Smooth muscle cell (in vitro differentiated cells): ENCODE measurements around the gene BCL2L1. TPM values are rescaled to one million over a fixed set of nuclear protein-coding genes. Genes with fewer than 3 reads are reported as not detected.

Experiments used
- DNase-seq: peaks from one replicate; lab custom pipeline; 2025; ENCODE audit not compliant: unreplicated experiment; lab: John Stamatoyannopoulos, UW
- H2AFZ ChIP-seq: fragments of 200-600 bp; sonication (generic); 2 replicates; pipeline ENCODE4 v1.6.0; 2016; ENCODE audit warnings: antibody characterized with exemption, low read depth, mild to moderate bottlenecking
- H3F3A ChIP-seq: fragments of 200-600 bp; sonication (generic); 2 replicates; pipeline ENCODE4 v1.6.0; 2017; ENCODE audit warnings: antibody characterized with exemption, low read depth
- H3K27ac ChIP-seq: fragments of 200-600 bp; sonication (generic); 2 replicates; pipeline ENCODE4 v1.5.1; 2016; ENCODE audit warnings: low read depth, mild to moderate bottlenecking
- H3K27me3 ChIP-seq: fragments of 200-600 bp; sonication (generic); 2 replicates; pipeline ENCODE4 v1.6.1; 2016; ENCODE audit warnings: low read depth, mild to moderate bottlenecking
- H3K36me3 ChIP-seq: fragments of 200-600 bp; sonication (generic); 2 replicates; pipeline ENCODE4 v1.5.1; 2016; ENCODE audit warnings: low read depth
- H3K4me1 ChIP-seq: fragments of 200-600 bp; sonication (generic); 2 replicates; pipeline ENCODE4 v1.5.1; 2016; ENCODE audit warnings: low read depth
- H3K4me2 ChIP-seq: fragments of 200-600 bp; sonication (generic); 2 replicates; pipeline ENCODE4 v1.6.0; 2016; ENCODE audit warnings: mild to moderate bottlenecking
- H3K4me3 ChIP-seq: fragments of 200-600 bp; sonication (generic); 2 replicates; pipeline ENCODE4 v1.5.1; 2016; ENCODE audit warnings: mild to moderate bottlenecking
- H3K79me2 ChIP-seq: fragments of 200-600 bp; sonication (generic); 2 replicates; pipeline ENCODE4 v1.6.0; 2016; ENCODE audit warnings: low read depth, mild to moderate bottlenecking
- H3K9ac ChIP-seq: fragments of 200-600 bp; sonication (generic); 2 replicates; pipeline ENCODE4 v1.6.0; 2016; ENCODE audit warnings: low read depth
- H3K9me3 ChIP-seq: fragments of 200-600 bp; sonication (generic); replicated peaks from 2 replicates; pipeline ENCODE4 v1.5.1; 2016; ENCODE audit warnings: low read depth
- H4K20me1 ChIP-seq: fragments of 200-600 bp; sonication (generic); 2 replicates; pipeline ENCODE4 v1.6.0; 2016; ENCODE audit warnings: low read depth
- WGBS: methylation state at CpG from one replicate; pipeline ENCODE4 v1.1.7; 2016; ENCODE audit warnings: low lambda C conversion rate; 5-methylcytosine and 5-hydroxymethylcytosine counted together
- polyA plus RNA-seq: library from polyadenylated mRNA; unstranded; fragments of >200 nt; fragmentation: Nextera tagmentation; extraction: Ambion mirVana; gene quantifications from 2 replicates; pipeline ENCODE4 v1.2.1, GENCODE V29; 2016
- total RNA-seq: library from RNA; depleted of rRNA; stranded (reverse); fragments of >200 nt; gene quantifications from 2 replicates; pipeline ENCODE4 v1.2.3, GENCODE V29; 2014
- TF ChIP-seq, protein P1 (sequence below): fragments of 200-600 bp; sonication (generic); IDR thresholded peaks from 2 replicates; pipeline ENCODE4 v1.5.1; 2017; ENCODE audit warnings: borderline replicate concordance, mild to moderate bottlenecking, antibody characterized with exemption; ENCODE audit not compliant: insufficient read depth, poor library complexity, severe bottlenecking

The BCL2L1 gene
- total and polyA plus RNA-seq, 2 experiments from 2014 or later: 24.8 to 47.0 TPM

DNA sequence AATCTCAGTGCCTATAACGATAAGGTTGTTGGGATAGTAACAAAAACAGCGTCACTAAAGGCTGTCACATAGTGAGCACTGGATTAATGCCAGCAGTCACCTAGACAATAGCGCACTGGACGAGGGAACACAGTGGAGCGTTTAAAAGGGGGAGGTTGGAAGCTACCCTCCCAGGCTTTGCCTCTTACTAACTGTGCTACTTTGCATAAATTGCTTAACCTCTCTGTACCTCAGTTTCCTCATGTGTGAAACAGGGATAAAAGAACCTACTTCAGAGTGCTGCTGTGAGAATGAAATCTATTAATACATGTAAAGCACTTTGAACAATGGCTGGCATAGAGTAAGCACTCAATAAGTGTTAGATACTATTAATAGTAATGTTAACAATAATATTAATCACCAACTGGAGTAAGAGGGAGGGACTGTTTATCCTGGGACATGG, 10.5 kb downstream of the BCL2L1 start:
- H3K4me2 ChIP-seq: peak overlapping the region; percentile 75
- peak overlapping the region; percentile 64 for H3K9ac ChIP-seq
- no peak overlapping the region for H2AFZ ChIP-seq
- peak overlapping the region; percentile 82 for H3K27ac ChIP-seq
- no peaks in the 10 kb centered on the region for H3K9me3 ChIP-seq
- peaks cover 31% of the 10 kb centered on the region for H3K4me1 ChIP-seq
- H3K4me3 ChIP-seq: no peak overlapping the region
- TF ChIP-seq, protein P1, sequence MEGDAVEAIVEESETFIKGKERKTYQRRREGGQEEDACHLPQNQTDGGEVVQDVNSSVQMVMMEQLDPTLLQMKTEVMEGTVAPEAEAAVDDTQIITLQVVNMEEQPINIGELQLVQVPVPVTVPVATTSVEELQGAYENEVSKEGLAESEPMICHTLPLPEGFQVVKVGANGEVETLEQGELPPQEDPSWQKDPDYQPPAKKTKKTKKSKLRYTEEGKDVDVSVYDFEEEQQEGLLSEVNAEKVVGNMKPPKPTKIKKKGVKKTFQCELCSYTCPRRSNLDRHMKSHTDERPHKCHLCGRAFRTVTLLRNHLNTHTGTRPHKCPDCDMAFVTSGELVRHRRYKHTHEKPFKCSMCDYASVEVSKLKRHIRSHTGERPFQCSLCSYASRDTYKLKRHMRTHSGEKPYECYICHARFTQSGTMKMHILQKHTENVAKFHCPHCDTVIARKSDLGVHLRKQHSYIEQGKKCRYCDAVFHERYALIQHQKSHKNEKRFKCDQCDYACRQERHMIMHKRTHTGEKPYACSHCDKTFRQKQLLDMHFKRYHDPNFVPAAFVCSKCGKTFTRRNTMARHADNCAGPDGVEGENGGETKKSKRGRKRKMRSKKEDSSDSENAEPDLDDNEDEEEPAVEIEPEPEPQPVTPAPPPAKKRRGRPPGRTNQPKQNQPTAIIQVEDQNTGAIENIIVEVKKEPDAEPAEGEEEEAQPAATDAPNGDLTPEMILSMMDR: no peak
- no peaks in the 10 kb centered on the region for H3K36me3 ChIP-seq
- H3K79me2 ChIP-seq: peaks cover 66% of the 10 kb centered on the region
- H3F3A ChIP-seq: peaks cover 13% of the 10 kb centered on the region
- no peak for DNase-seq
- 74% methylated on average over 5 of the region's 5 CpGs for WGBS
- no peaks in the 10 kb centered on the region for H4K20me1 ChIP-seq
- no peaks in the 10 kb centered on the region for H3K27me3 ChIP-seq

DNA sequence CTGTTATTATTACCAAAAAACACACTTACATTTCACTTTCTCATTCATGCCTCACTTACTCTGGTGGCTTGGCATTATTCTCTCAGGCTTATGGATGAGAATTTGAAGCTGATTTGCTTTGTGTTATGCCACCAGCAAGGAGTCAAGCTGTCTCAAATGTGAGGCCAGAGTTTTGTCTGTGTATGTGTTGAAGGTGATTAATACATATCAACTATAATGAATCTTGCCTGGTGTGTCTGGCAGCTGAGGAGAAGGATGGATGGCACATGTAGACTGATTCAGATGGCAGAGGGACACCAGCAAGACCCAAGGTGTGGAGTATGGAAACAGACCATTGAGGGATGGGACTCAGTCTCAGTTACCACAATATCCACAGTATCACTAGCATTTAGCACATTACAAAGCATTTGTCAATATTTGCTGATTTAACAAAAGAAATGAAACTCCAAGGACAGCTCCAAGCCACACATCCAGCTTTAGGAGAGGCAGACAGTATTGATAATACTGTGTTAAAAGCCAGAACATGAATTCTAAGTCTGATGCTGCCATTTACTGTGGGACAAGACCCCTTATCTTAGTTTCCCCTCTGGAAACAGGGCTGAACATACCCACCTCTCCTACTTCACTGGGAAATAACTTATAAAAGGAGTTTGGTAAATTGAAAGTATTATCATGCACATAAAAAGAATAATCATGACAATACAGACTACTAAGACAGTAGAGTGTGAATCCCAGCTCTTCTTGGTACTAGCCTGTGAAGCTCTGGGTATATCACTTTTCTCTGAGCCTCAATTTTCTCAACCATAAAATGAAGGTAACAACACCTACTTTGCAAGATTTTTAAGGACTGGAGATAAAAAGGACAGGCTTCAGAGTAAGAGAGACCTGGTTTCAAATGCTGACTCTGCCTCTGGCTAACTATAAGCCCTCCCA, 11.2 kb downstream of the BCL2L1 start:
- peaks cover 13% of the 10 kb centered on the region for H3F3A ChIP-seq
- H3K9ac ChIP-seq: peak overlapping the region; percentile 30

DNA sequence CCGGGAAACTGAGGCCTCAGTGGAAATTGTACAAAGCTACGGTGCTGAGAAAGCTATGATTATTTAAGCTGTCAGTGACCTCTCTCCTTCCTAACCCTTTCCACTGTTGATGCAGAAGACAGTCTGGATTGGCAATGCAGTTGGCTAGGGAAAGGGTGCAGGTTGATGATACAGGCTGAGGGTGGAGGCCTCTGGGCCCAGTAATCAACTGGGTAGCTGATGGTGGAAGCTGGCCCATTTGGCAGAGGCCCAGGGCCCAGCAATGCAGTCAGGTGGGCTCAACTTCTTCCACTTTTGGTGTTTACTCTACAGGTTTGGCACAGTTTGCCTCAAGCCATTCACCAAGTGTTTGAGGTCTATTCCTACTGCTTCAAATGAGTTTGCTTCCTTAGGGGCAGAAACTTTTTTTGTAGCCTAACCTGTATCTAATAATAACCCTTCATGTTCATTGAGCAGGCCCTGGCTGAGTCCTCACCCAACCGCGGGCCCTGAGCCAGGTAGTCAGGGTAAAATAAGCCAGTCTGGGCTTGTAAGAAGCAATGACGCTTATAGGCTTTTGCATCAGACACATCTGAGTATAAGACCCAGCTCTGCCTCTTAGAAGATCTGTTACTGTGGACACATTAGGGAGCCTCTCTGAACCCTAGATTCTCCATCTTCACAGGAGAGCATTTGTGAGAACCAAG, 12.1 kb downstream of the BCL2L1 start:
- WGBS: 93% methylated on average over 5 of the region's 5 CpGs
- DNase-seq: no peak
- no peaks in the 10 kb centered on the region for H3K36me3 ChIP-seq

More for the DNA sequence above, 11.2 kb downstream of the BCL2L1 start:
- Histone ChIP-seq H3K4me2 (peak overlapping the region; percentile 75), H3K27me3 (no peaks in the 10 kb centered on the region), H3K4me1 (peaks cover 26% of the 10 kb centered on the region), H3K9me3 (no peaks in the 10 kb centered on the region), H3K79me2 (peaks cover 66% of the 10 kb centered on the region), H3K4me3 (no peak overlapping the region), H3K27ac (peak overlapping the region; percentile 82), H2AFZ (no peak overlapping the region), H4K20me1 (no peaks in the 10 kb centered on the region), H3K36me3 (no peaks in the 10 kb centered on the region)
- DNase-seq: no peak
- TF ChIP-seq, protein P1: no peak

More for the DNA sequence above, 12.1 kb downstream of the BCL2L1 start:
- H2AFZ ChIP-seq: no peak overlapping the region
- no peaks in the 10 kb centered on the region for H4K20me1 ChIP-seq
- peak overlapping the region; percentile 82 for H3K27ac ChIP-seq
- H3K27me3 ChIP-seq: no peaks in the 10 kb centered on the region
- TF ChIP-seq, protein P1: no peak
- peaks cover 64% of the 10 kb centered on the region for H3K79me2 ChIP-seq
- H3K4me2 ChIP-seq: no peak overlapping the region
- H3K4me3 ChIP-seq: no peak overlapping the region
- peaks cover 13% of the 10 kb centered on the region for H3F3A ChIP-seq
- H3K4me1 ChIP-seq: peaks cover 26% of the 10 kb centered on the region
- H3K9me3 ChIP-seq: no peaks in the 10 kb centered on the region
- H3K9ac ChIP-seq: no peak overlapping the region
